HG02970 (cell line): ENCODE data around the gene ODAD3.

Experiments
- ATAC-seq: cut with Tn5 transposase; IDR thresholded peaks from one replicate; pipeline ENCODE4 v1.9.1; 2021; ENCODE audit warnings: mild to moderate bottlenecking, moderate library complexity, moderate number of reproducible peaks; ENCODE audit not compliant: unreplicated experiment, low FRiP score

Gene ODAD3

DNA sequence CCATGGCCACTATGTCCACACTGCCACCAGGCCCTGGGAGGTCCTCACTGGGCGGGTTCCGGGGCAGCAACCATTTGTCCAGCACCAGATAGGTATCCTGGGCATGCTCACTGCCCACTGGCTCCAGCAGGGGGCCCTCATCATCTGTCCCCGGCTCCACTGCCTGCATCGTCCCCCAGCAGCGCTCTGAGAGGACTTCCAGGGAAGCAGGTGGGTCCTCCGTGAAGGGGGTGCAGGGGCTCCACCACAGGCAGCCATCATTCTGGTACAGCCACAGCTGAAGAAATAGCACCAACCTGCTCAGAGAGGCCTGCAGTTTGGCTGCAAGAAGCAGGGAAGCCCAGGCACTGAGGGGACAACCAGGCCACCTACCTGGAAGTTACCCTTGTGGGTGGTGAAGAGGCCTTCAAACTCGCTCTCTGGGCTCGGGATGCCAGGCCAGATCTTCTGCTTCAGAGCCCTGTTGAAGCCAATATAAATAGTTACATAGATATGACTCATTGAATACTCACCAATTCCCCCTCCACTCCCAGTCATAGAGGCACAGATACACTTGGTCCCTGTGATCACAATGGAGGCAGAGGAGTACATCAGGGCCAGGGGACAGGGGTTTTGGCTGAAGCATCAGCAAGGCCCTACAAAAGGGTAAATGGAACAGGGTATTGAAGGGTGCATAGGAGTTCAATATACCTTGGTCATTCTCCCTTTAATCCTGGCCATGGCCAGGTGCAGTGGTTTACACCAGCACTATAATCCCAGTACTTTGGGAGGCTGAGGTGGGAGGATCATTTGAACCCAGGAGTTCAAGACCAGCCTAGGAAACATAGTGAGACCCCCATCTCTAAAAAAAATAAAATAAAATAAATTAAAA lies 56.4 kb downstream of the ODAD3 start:
- ATAC-seq = no peak

- ATAC-seq = no peak
Observed at GRCh38 chr19:11377756-11378155, 57.2 kb downstream of the ODAD3 start.

GRCh38 chr19:11377237-11377636 lies 57.7 kb downstream of the ODAD3 start:
- no peak for ATAC-seq

- ATAC-seq = no peak
Observed at GRCh38 chr19:11375143-11375948, 59.6 kb downstream of the ODAD3 start.

DNA sequence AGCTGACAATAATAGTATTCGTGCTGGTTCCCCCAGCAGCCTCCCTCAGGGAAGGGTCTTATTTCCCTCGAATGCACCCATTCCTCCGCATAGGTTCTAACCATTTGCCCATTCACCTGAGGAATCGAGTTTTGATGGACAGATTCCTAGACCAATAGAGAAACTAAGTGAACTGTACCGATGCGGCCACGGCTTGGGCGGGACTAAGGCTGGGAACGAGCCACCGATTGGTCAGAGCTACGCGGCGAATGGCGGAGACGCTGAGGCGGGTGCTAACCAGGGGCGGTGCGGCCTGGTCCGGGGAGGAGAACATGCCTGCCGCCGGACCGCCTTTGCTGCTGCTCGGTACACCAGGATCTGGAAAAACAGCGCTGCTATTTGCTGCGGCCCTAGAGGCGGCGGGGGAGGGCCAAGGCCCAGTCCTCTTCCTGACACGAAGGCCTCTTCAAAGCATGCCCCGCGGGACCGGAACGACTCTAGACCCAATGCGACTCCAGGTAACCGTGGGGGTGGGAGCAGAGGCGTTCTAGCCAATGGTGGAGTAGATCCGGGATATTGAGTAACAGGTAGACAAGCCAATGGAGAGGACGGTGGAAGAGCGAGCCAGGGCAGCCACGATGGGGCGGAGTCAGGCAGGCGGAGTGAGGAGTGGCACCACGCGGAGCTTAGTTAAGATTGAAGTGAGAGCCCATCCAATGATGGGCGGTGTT lies 60.3 kb downstream of the ODAD3 start, which contains the start of gene SWSAP1:
Gene SWSAP1, plus strand, starts transcription at position 234 of the 710 bp plus-strand sequence. Its CDS starts 15 bp downstream, at position 249.
- ATAC-seq = peak; percentile 87

DNA sequence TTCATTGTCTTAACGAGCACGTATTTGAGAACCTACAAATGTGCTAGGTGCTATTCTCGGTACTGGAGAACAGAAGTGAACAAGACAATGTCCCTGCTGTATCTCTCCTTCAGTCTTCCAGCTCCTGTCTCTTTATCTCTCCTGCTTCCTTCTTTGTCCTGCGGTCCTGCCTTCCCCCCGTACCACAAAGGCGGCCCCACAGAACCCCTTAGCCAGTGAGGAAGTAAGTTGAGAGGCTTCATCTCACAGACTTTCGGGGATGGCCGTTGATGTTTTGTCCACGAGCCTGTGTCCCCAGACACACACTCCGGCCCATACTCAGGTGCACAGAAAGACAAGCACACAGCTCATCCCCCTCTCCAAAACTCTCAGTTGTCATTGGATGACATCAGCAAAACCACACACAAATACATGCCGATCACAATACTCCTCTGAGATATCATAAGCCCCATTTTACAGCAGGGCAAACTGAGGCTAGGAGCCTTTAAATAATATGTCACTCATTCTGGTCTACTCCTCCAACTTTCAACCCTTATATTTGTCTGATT lies 61.0 kb downstream of the ODAD3 start:
- no peak for ATAC-seq

DNA sequence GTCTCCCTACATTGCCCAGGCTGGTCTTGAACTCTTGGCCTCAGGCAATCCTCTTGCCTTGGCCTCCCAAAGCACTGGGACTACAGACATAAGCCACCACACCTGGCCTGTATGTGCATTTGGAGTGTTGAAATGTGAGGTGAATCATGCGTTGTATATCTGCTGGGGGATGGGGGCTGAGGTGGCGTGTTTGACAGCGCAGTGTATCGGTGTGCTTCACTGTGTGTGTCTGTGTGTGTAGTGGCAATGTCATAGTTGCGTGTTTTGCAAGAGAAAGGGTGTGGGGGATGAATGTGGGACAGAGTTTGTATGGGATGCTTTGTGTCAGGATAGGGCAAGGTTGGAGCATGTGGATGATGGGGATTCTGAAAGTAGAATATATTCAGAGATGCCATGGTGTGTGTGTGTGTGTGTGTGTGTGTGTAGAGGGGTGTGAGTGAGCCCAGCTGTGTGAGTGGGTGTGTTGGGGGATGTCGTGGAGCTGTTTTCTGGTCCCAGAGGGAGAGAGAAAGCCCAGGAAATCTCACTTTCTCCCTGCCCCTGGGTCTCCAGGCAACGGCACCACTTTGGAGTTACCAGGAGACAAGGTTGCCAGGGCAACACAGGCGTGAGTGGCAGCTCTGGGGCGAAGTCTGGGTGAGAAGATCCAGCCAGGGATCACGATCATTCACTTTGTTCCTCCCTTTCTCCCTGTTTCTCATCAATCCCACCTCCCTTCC lies 61.6 kb downstream of the ODAD3 start:
- ATAC-seq = no peak

DNA sequence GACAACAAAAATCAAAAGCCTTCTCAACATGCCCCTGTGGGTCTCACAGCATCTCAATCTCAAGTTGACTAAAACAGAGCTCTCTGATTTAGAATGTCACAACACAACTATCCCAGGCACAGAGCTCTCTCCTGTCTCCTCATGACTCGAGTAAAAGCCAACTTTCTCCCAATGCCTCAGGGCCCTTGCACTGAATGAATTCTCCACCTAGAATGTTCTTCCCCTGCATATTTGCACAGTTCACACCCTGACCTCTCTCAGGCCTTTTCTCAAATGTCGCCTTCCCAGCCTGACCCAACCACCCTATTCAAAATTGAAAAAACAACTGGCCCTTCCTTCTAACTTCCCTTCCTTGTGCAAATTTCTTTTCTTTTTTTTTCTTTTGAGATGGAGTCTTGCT lies 64.2 kb downstream of the ODAD3 start:
- ATAC-seq = no peak
